ENCODE results near the gene MACROD2.
"Not testable (repeated sequence)": the region's sequence is repeated elsewhere in the genome, so short reads cannot be mapped to it uniquely, and the experiment has no call there.

MACROD2 gene

GRCh38 chr20:14989535-14990290 lies 994.4 kb downstream of the MACROD2 start:
- DNase-seq (ENCODE audit: low read depth in 2 of 2): no peak

DNA sequence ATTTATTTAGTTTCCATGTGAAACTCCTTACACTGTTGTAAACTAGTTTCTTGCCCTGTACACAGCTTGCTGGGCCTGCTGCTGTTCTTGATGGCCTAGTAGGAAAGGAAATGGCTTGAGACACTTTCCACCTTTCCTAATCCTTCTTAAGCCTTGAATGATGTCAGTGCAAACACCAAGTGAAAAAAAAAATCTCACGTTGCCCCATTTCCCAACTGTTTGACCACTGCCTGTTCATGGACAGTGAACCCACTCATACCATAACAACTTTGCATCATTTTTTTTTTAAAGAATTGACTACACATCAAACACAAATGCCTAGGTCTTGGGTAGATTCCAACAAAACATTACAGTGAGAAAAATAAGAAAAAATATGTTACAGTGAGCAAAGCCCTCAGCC lies 995.7 kb downstream of the MACROD2 start:
- DNase-seq (ENCODE audit: low read depth in 2 of 2): no peak

DNA sequence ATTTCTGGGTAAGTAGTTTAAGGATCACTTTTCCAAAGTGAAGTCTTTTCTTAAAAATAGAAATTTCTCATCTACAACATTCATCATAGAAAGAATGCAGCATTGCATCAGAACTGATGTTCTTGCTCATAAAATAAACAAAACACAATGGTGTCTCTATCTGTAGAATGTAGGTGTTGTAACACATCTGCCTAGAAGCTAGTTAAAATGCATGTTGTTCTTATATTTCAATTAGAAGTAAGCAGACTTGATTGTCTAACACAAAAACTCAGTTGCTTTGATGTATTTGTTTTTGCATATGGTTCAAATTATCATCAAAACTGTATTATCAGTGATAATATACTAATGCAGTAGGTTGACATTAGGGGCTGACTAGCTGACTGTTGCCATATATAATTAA lies 996.8 kb downstream of the MACROD2 start:
- no peak for DNase-seq (ENCODE audit: low read depth in 2 of 2)

- no peak for DNase-seq (ENCODE audit: low read depth in 2 of 2)
These were observed 997.6 kb downstream of the MACROD2 start for GRCh38 chr20:14992961-14993360.

DNA sequence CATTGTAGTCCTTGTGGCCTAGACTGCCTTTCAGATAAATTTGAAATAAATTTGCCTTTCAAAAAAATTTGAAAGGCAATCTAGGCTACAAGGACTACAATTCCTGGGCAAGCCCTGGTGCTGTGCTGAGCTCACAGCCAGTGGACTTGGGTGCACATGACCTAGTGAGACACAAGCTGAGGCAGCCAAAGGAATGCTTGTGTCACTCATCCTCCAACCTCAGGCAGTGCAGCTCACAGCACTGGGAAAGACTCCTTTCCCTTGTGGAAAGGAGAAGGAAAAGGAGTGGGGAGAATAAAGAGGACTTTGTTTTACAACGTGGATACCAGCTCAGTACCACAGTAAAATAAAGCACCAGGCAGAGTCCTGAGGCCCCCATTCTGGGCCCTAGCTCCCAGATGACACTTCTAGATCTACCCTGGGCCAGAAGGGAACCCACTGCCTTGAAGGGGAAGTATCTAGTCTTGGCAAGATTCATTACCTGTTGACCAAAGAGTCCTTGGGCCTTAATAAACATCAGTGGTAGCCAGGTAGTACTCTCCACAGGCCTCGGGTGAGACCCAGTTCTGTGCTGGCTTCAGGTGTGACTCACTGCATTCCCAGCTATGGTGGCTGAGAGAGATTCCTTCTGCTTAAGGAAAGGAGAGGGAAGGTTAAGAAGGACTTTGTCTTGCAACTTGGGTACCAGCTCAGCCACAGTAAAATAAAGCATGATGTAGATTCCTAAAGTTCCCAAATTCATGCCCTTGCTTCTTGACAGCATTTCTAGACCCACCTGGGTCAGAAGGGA lies 1001.8 kb downstream of the MACROD2 start:
- no peak for DNase-seq (ENCODE audit: low read depth in 2 of 2)

DNA sequence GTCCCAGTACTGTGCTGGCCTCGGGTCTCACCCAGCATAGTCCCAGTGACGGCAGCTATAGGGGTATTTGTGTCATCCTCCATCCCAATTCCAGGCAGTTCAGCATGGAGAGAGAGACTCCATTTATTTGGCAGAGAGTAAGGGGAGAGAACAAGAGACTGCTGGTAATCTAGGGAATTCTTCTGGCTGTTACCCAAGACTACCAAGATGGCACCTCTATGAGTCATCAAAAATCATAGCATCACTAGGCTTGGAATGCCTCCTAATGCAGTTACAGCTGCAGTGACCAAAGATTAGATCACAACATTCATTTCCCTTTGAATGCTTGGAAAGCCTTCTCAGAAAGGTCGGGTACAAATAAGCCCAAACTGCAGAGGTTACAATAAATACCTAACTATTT lies 1002.5 kb downstream of the MACROD2 start:
- DNase-seq (ENCODE audit: low read depth in 2 of 2): no peak

DNA sequence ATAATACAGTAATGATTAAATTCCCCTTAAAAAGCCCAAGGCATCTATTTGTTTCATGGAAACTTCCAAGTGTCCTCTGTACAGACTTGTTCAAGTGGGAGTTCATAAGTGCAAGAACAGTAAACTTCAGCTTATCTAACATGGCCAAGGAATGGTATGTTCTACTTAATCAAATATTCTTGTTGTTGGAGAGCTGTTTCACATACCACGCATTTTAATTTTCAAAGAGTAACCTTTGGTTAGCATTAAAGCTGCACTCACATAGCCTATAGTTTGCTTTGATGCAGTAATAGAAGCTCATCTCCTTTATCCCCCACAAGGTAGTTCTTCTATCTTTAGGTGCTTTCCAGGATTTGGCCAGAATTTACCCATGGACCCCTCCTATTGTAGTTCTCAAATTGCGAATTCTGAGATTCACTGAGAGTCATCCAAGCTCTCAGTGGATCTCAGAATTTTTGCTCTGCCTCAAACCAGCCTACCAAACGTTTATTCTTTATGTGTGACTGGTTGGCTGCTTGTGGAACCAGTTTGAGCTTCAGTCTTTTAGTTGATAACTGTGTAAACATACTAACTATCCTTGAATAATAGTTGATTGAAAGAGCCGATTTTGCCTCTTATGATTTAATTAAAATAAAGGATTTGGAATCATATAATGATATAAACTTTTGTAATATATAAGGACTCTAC lies 1010.1 kb downstream of the MACROD2 start:
- DNase-seq (ENCODE audit: low read depth in 2 of 2): no peak

GRCh38 chr20:15011631-15012030 lies 1016.3 kb downstream of the MACROD2 start:
- DNase-seq (ENCODE audit: low read depth in 2 of 2): no peak

- DNase-seq (ENCODE audit: low read depth in 2 of 2): no peak
These were observed 1017.2 kb downstream of the MACROD2 start for GRCh38 chr20:15012566-15012965.

DNA sequence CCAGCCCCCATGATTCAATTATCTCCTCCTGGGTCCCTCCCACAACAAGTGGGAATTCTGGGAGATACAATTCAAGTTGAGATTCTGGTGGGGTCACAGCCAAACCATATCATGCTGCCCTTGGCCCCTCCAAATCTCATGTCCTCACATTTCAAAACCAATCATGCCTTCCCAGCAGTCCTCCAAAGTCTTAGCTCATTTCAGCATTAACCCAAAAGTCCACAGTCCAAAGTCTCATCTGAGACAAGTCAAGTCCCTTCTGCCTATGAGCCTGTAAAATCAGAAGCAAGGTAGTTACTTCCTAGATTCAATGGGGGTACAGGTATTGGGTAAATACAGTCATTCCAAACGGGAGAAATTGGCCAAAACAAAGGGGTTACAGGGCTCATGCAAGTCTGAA lies 1021.6 kb downstream of the MACROD2 start:
- DNase-seq (ENCODE audit: low read depth in 2 of 2): not testable (repeated sequence)

DNA sequence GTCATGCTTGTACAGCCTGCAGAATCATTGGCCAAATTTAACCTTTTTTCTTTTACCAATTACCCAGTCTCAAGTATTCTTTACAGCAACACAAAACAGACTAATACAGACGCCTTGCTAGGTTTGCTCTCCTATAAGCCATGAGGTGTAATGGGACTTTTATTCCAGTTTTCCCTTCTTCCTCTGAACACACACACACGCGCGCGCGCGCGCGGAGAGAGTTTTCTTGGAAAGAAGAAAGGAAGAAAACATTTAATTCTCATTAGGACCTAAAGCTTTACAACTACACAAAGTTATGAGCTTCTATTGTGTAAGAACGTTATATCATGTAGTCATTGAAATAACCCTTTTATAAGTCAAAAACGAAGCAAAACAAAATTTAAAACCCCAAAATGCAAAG lies 1023.6 kb downstream of the MACROD2 start:
- no peak for DNase-seq (ENCODE audit: low read depth in 2 of 2)

DNA sequence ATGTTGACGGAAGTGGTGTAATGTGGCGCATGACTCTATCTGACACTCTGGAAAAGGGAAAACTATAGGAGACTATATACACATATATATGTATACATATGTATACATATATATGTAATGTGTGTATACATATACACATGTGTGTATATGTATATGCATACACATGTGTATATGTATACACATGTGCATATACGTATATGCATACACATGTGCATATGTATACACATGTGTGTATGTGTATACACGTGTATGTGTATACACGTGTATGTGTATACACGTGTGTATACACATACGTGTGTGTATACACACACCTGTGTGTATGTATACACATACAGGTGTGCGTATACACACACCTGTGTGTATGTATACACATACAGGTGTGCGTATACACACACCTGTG lies 1025.5 kb downstream of the MACROD2 start:
- no peak for DNase-seq (ENCODE audit: low read depth in 2 of 2)

GRCh38 chr20:15022921-15023320 lies 1027.6 kb downstream of the MACROD2 start:
- DNase-seq (ENCODE audit: low read depth in 2 of 2): no peak

GRCh38 chr20:15026759-15027158 lies 1031.4 kb downstream of the MACROD2 start:
- no peak for DNase-seq (ENCODE audit: low read depth in 2 of 2)

- no peak for DNase-seq (ENCODE audit: low read depth in 2 of 2)
These were observed 1035.5 kb downstream of the MACROD2 start for GRCh38 chr20:15030826-15031225.

- DNase-seq (ENCODE audit: low read depth in 2 of 2): no peak
These were observed 1036.4 kb downstream of the MACROD2 start for GRCh38 chr20:15031546-15032351.

- no peak for DNase-seq (ENCODE audit: low read depth in 2 of 2)
These were observed 1037.0 kb downstream of the MACROD2 start for GRCh38 chr20:15032352-15032622.

- no peak for DNase-seq (ENCODE audit: low read depth in 2 of 2)
These were observed 1038.0 kb downstream of the MACROD2 start for GRCh38 chr20:15033269-15033668.

DNA sequence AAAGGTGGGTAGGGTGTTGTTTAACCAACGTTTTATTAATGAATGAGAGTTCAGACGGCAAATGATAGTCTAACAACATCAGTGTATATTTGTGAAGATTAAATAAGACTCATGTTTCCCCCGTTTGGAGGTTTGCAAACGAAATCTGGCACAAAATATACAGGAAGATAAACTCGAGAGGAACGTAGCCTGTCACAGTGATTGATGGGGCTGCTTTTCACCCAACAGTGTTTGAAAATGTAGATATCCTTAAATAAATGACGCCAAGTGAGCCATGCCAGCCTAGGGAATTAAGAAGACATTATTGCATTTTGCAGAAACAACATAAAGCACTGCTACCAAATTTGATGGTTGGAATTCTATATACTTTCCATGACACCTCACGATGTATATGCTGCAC lies 1038.6 kb downstream of the MACROD2 start:
- DNase-seq (ENCODE audit: low read depth in 2 of 2): no peak

DNA sequence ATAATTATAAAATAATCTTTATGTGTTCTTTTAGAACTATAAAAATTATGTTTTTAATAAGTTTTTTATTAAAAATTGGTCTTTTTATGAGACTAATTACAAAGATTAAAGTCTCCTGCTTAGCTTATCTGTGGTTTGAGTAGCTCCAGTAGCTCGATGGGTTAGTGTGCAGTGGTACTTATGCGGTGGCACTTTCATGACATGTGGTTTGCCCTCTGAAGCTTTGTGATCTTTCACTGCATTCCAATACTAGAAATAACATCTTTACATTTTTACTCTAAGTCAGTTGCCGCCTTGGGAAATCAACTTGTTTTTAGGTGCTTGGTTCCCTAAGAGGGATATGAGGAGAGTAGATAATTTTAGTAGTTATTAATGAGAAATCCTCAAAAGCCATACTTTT lies 1041.6 kb downstream of the MACROD2 start:
- no peak for DNase-seq (ENCODE audit: low read depth in 2 of 2)

- DNase-seq (ENCODE audit: low read depth in 2 of 2): no peak
These were observed 1043.9 kb downstream of the MACROD2 start for GRCh38 chr20:15039088-15039752.

DNA sequence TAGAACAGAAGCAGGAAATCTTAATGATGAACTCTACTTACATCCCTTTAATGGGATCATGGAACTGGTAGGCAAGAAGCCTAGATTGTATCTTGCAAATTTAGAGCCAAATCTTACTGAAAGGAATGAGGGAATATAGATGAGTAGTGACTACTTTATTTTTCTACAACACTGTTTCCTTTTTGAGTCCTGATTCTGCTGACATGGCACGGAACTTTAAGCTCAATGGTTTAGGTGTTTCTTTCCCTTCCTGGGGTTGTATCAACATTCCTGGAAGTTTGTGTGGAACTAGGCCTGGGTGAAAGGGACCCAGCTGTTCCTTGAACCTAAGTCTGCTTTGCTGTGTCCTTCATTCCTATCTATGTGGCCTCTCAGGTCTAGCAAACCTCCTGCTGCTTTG lies 1047.4 kb downstream of the MACROD2 start:
- DNase-seq (ENCODE audit: low read depth in 2 of 2): no peak

Data from stimulated activated CD8-positive, alpha-beta memory T cell treated with anti-CD3 and anti-CD28 coated beads, Interleukin-15, amount 100 ng/mL, for 48 hours (primary cell).